GM18498 (cell line): Measurements from ENCODE around the gene APC.

Source experiments
- ATAC-seq: cut with Tn5 transposase; IDR thresholded peaks from one replicate; pipeline ENCODE4 v1.9.1; 2021; ENCODE audit warnings: mild to moderate bottlenecking, moderate library complexity; ENCODE audit not compliant: unreplicated experiment

The APC gene

GRCh38 chr5:112776301-112776856, 38.7 kb downstream of the APC start:
- ATAC-seq = no peak

- no peak for ATAC-seq
These were observed 41.8 kb downstream of the APC start for GRCh38 chr5:112779531-112779930.

GRCh38 chr5:112784726-112785125, 47.0 kb downstream of the APC start:
- no peak for ATAC-seq

GRCh38 chr5:112787261-112787660, 49.6 kb downstream of the APC start:
- no peak for ATAC-seq

GRCh38 chr5:112787896-112788295, 50.2 kb downstream of the APC start:
- ATAC-seq = no peak

- no peak for ATAC-seq
These were observed 55.5 kb downstream of the APC start for GRCh38 chr5:112793201-112793600.

GRCh38 chr5:112794410-112794809, 56.7 kb downstream of the APC start:
- ATAC-seq = no peak

- no peak for ATAC-seq
These were observed 57.7 kb downstream of the APC start for GRCh38 chr5:112795342-112795741.

GRCh38 chr5:112795944-112796678, 58.4 kb downstream of the APC start:
- no peak for ATAC-seq

- no peak for ATAC-seq
These were observed 62.0 kb downstream of the APC start for GRCh38 chr5:112799661-112800060.

- no peak for ATAC-seq
These were observed 63.2 kb downstream of the APC start for GRCh38 chr5:112800891-112801290.

GRCh38 chr5:112811023-112811422, 73.3 kb downstream of the APC start:
- ATAC-seq = no peak

- ATAC-seq = no peak
These were observed 74.9 kb downstream of the APC start for GRCh38 chr5:112812549-112812948.

- no peak for ATAC-seq
These were observed 82.6 kb downstream of the APC start for GRCh38 chr5:112820246-112820645.

- ATAC-seq = no peak
These were observed 84.8 kb downstream of the APC start for GRCh38 chr5:112822456-112822855.

GRCh38 chr5:112823181-112823580, 85.5 kb downstream of the APC start:
- no peak for ATAC-seq

- ATAC-seq = no peak
These were observed 86.0 kb downstream of the APC start for GRCh38 chr5:112823656-112824055.

GRCh38 chr5:112824197-112824596, 86.5 kb downstream of the APC start:
- ATAC-seq = no peak

GRCh38 chr5:112830378-112830777, 92.7 kb downstream of the APC start:
- no peak for ATAC-seq

- ATAC-seq = no peak
These were observed 96.3 kb downstream of the APC start for GRCh38 chr5:112833971-112834370.

GRCh38 chr5:112844489-112844888, 106.8 kb downstream of the APC start:
- no peak for ATAC-seq

GRCh38 chr5:112846556-112846955, 108.9 kb downstream of the APC start:
- ATAC-seq = no peak

GRCh38 chr5:112847306-112847705, 109.6 kb downstream of the APC start:
- no peak for ATAC-seq
